Left ventricle myocardium inferior (tissue), 1 donor: ENCODE data around the gene NPTXR. TPM values are rescaled to one million over a fixed set of nuclear protein-coding genes. Genes with fewer than 3 reads are reported as not detected.

Experiments
- DNase-seq: peaks from one replicate; pipeline ENCODE4 v3.0.0-alpha.2; 2020
- H3K27ac ChIP-seq: fragments of 200-600 bp; replicated peaks from 2 replicates; pipeline ENCODE4 v1.8.0; 2021
- H3K27me3 ChIP-seq: fragments of 200-600 bp; 2 replicates; pipeline ENCODE4 v1.8.0; 2021; ENCODE audit warnings: low read depth
- H3K36me3 ChIP-seq: fragments of 200-600 bp; 2 replicates; pipeline ENCODE4 v1.8.0; 2021
- H3K4me1 ChIP-seq: fragments of 200-600 bp; 2 replicates; pipeline ENCODE4 v1.8.0; 2021
- H3K4me3 ChIP-seq: fragments of 200-600 bp; 2 replicates; pipeline ENCODE4 v1.8.0; 2021; ENCODE audit warnings: mild to moderate bottlenecking, moderate library complexity
- H3K9me3 ChIP-seq: fragments of 200-600 bp; replicated peaks from 2 replicates; pipeline ENCODE4 v1.8.0; 2021
- intact Hi-C: fragments of 100-400 bp; cut with micrococcal nuclease; formaldehyde crosslinking; loops from one replicate; pipeline ENCODE4 v1.11.0; 2022
- total RNA-seq: library from RNA; stranded (reverse); fragmentation: NEBNext Ultra II Directional; extraction: Animal tissue kit (Norgen Biotek cat#: 25700); gene quantifications from one replicate; pipeline ENCODE4 v1.2.1, GENCODE V29; 2021
- TF ChIP-seq, protein P1 (sequence below): fragments of 200-600 bp; IDR thresholded peaks from 2 replicates; pipeline ENCODE4 v1.8.0; 2021; ENCODE audit warnings: antibody characterized with exemption, mild to moderate bottlenecking, borderline replicate concordance
- donor health status: DM: no; HTN: yes; CAD: no; lungs with severe emphysema.

Gene NPTXR
- total RNA-seq, 1 donor from 2014 or later: 23.3 TPM

GRCh38 chr22:38846412-38846811 is 2.6 kb upstream of the NPTXR start:
- intact Hi-C loops: no loop called here
- H3K36me3 ChIP-seq: no peaks in the 10 kb centered on the region
- peaks cover 21% of the 10 kb centered on the region for H3K4me1 ChIP-seq
- TF ChIP-seq, protein P1, sequence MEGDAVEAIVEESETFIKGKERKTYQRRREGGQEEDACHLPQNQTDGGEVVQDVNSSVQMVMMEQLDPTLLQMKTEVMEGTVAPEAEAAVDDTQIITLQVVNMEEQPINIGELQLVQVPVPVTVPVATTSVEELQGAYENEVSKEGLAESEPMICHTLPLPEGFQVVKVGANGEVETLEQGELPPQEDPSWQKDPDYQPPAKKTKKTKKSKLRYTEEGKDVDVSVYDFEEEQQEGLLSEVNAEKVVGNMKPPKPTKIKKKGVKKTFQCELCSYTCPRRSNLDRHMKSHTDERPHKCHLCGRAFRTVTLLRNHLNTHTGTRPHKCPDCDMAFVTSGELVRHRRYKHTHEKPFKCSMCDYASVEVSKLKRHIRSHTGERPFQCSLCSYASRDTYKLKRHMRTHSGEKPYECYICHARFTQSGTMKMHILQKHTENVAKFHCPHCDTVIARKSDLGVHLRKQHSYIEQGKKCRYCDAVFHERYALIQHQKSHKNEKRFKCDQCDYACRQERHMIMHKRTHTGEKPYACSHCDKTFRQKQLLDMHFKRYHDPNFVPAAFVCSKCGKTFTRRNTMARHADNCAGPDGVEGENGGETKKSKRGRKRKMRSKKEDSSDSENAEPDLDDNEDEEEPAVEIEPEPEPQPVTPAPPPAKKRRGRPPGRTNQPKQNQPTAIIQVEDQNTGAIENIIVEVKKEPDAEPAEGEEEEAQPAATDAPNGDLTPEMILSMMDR: no peak
- H3K4me3 ChIP-seq: no peak overlapping the region
- DNase-seq: no peak
- peaks cover 37% of the 10 kb centered on the region for H3K27me3 ChIP-seq
- H3K27ac ChIP-seq: no peak overlapping the region
- no peaks in the 10 kb centered on the region for H3K9me3 ChIP-seq

DNA sequence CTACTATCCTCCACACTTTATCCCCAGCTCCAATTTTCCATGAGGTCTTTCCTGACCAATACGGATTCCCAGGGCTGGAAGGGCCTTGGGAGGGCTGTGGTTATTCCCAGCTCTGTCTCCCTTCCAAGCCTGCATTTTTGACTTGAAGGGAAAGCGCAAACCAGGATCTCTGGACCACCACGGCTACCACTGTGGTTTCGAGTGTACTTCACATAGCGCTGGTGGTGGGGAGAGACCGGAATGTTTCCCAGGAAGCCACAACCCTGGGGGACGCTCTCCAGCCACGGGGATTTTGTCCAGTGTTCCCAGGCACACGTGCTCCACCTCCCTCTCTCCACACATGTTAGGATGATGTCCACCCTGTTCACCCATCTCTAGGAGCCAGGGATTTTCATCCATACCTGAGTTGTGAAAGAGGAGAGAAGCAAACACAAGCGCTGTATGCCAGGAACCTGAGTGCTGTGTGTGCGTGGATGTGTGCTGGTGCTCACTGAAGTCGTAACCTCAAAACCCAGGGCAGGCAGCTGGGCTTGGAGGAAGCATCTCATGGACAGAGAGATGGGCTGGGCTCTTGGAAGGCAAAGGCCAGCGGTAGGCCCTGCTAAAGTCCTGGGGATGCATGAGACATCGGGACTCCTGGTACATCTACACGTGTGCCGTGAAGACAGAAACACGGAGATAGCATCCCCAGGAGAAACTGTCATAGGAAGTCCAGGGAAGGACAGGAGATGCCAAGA is 1.3 kb upstream of the NPTXR start:
- peaks cover 40% of the 10 kb centered on the region for H3K27me3 ChIP-seq

DNA sequence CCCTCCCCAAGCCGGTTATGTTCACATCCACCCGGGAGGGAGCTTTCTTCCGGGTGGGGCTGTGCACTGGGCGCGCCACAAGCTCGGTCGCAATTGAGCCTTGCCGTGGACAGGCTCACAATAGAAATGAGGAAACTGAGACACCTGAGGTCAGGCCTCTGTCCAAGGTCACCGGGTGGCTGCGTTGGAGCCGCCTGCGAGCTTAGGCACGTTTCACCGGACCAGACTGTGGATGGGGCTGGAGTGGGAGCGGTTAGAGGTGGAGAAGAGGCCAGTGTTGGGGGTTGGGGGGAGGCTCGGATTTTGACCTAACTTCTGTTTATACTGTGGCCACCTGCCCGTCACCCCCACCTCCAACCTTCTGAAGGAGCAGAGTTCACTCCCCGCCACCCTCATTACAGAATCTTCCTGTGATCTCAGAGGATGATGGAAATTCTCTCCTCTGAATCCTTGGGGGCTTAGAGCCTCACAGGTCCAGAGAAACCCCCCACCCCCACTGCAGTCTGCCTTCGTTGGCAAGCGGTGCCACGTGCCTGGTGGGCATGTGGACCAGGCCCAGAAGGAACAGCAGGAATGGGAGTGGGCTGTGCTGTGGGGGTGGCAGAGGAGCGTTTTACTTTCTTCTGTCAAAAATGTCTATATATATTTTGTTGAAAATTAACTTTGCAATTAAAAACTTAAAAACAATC is 631 bp upstream of the NPTXR start:
- Histone ChIP-seq H3K9me3 (no peaks in the 10 kb centered on the region), H3K27ac (peak overlapping the region; percentile 69), H3K4me1 (peaks cover 24% of the 10 kb centered on the region), H3K27me3 (peaks cover 43% of the 10 kb centered on the region), H3K4me3 (peak overlapping the region; percentile 75), H3K36me3 (no peaks in the 10 kb centered on the region)
- TF ChIP-seq, protein P1: no peak
- DNase-seq: no peak
- intact Hi-C loops: no loop called here

More for the DNA sequence above, 1.3 kb upstream of the NPTXR start:
- Histone ChIP-seq H3K27ac (no peak overlapping the region), H3K4me3 (no peak overlapping the region), H3K36me3 (no peaks in the 10 kb centered on the region), H3K4me1 (peaks cover 24% of the 10 kb centered on the region), H3K9me3 (no peaks in the 10 kb centered on the region)
- intact Hi-C loops: no loop called here
- TF ChIP-seq, protein P1: no peak
- no peak for DNase-seq

DNA sequence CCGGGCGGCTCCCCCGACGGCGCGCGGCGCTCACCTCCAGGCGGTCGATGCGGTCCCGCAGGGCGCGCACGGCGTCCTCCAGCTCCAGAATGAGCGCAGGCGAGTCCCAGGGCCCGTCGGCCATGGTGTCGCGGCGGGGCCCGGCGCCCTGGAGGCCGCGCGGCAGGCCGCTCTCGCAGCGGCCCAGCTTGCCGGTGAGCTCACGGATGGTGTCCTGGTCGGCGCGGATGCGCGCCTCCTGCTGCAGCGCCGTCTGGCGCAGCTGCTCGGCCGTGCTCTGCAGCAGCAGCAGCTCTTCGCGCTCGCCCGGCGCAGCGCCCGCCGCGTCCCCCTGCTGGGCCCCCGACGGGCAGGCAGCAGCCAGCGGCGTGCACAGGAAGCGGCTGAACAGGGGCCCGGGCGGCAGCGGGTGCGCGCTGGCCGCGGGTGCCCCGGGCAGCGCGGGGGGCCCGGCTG is 599 bp downstream of the NPTXR start:
- DNase-seq: peak; percentile 41
- TF ChIP-seq, protein P1: peak; percentile 55

GRCh38 chr22:38842512-38843200 is 1.2 kb downstream of the NPTXR start:
- intact Hi-C loops: no loop called here
- DNase-seq: no peak
- Histone ChIP-seq H3K4me3 (peak overlapping the region; percentile 75), H3K27me3 (peaks cover 44% of the 10 kb centered on the region), H3K27ac (peak overlapping the region; percentile 79), H3K9me3 (no peaks in the 10 kb centered on the region), H3K4me1 (peaks cover 24% of the 10 kb centered on the region), H3K36me3 (no peaks in the 10 kb centered on the region)
- TF ChIP-seq, protein P1: no peak

More for the DNA sequence above, 599 bp downstream of the NPTXR start:
- Histone ChIP-seq H3K9me3 (no peaks in the 10 kb centered on the region), H3K4me3 (peak overlapping the region; percentile 75), H3K27me3 (peaks cover 47% of the 10 kb centered on the region), H3K36me3 (no peaks in the 10 kb centered on the region), H3K4me1 (peaks cover 24% of the 10 kb centered on the region), H3K27ac (peak overlapping the region; percentile 79)
- intact Hi-C loops: no loop called here
